Epithelial cell of prostate (primary cell): ENCODE results near the gene BRINP3.

Experiments
- DNase-seq: peaks from one replicate; pipeline ENCODE4 v3.0.0-alpha.2; 2011; ENCODE audit warnings: low read depth, low spot score
- H3K27ac ChIP-seq: fragments of 450-650 bp; 2 replicates; pipeline ENCODE4 v1.5.1; 2017; ENCODE audit warnings: mild to moderate bottlenecking

BRINP3 gene

GRCh38 chr1:190455631-190456030 lies 22.0 kb downstream of the BRINP3 start:
- H3K27ac ChIP-seq = no peak overlapping the region
- DNase-seq = no peak

GRCh38 chr1:190453550-190453949 lies 24.1 kb downstream of the BRINP3 start:
- DNase-seq = no peak

DNA sequence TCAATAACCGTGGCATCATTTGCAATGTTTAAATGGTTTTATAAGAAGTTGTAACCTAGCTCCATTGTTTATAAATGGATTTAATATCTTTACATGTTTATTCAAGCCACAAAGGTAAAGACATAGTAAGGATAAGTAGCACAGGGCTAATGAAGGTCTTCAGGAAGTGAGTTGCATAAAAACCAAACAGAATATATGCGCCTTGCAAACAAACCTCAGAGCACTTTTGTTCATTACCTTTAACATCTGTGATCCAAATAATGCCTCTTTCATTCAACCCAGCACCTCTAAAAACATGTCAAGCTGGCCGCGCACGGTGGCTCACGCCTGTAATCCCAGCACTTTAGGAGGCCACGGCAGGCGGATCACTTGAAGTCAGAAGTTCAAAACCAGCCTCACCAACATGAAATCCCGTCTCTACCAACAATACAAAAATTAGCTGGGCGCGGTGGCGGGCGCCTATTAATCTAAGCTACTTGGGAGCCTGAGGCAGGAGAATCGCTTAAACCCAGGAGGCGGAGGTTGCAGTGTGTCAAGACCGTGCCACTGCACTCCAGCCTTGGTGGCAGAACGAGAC lies 25.3 kb downstream of the BRINP3 start:
- no peak for DNase-seq

More at GRCh38 chr1:190453550-190453949, 24.1 kb downstream of the BRINP3 start:
- no peak overlapping the region for H3K27ac ChIP-seq

GRCh38 chr1:190444464-190444863 lies 33.2 kb downstream of the BRINP3 start:
- no peak for DNase-seq
- no peak overlapping the region for H3K27ac ChIP-seq

More for the DNA sequence above, 25.3 kb downstream of the BRINP3 start:
- H3K27ac ChIP-seq = no peak overlapping the region

GRCh38 chr1:190439447-190439846 lies 38.2 kb downstream of the BRINP3 start:
- H3K27ac ChIP-seq = no peak overlapping the region
- DNase-seq = no peak

GRCh38 chr1:190436615-190437014 lies 41.0 kb downstream of the BRINP3 start:
- no peak for DNase-seq
- H3K27ac ChIP-seq = no peak overlapping the region

DNA sequence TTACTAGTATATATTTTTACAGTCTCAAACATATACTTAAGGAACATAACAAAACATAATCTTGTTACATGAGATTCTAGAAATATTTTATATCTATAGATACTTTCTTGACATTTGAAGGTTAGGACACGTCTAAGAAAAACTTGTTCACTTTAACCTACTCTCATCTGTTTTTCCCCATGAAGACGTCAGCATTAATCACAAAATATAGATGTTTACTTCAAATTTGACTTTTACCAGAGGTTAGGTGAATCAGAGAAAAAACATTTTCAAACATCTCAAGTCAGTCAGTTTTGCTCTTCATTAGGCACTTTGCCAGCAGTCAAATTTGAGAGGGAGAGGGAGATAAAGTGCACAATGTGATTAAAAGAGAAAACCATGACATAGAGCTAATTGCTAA lies 47.7 kb downstream of the BRINP3 start:
- no peak for DNase-seq

DNA sequence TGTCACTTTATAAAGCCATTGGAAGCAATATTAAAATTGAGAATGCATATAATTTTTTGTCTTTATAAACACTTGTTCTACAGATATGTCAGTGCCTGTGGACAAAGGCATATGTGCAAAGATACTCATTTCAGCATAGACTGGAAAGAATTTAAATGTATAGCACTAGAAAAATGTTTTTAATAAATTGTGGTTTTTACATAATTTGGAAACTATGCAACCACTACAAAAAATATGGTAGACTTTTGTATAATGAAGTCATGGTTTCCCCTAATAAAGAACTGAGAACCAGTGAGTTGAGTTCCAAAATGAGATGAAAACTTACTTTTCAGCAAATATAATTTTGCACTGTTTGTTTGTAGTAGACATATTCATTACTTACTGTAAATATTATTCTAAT lies 48.5 kb downstream of the BRINP3 start:
- no peak for DNase-seq
- no peak overlapping the region for H3K27ac ChIP-seq

More for the DNA sequence above, 47.7 kb downstream of the BRINP3 start:
- no peak overlapping the region for H3K27ac ChIP-seq

DNA sequence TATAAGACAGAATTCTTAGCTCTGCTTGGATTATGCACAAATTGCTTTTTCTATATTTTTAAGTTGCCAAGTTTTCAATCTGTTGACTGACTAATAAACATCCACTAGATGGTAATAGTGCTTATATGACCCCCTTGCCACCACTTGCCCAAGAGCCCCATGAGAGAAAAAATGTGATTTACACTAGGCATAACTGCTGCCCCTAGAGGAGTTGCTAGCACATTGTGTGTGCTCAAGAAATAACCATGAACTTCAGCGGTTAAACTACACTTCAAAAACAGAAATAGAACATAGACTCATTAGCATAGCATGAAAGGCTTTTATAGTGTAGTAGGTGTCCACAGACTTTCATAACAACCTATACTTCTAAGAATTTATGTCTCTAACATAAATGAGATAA lies 61.4 kb downstream of the BRINP3 start:
- DNase-seq = no peak
- no peak overlapping the region for H3K27ac ChIP-seq

- no peak overlapping the region for H3K27ac ChIP-seq
- DNase-seq = no peak
Observed at GRCh38 chr1:190413142-190413541, 64.5 kb downstream of the BRINP3 start.

DNA sequence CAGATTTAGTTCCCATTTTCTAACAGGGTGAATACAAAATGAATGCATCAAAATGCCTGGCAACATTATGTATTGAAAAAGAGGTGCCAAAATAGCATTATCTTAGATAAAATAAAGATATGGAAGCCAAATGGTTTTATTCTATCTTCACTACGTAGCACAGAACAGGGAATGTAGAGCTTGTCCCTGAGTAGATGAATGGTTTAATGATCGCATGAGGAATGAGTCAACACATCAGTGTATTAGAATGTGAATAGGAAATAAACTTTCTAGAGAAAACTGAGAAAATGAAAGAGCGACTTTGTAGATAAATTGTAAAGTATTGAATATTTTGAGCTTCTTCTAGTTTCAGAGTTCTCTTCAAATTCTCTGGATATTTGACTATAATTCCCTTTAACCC lies 74.3 kb downstream of the BRINP3 start:
- DNase-seq = no peak
- H3K27ac ChIP-seq = no peak overlapping the region

DNA sequence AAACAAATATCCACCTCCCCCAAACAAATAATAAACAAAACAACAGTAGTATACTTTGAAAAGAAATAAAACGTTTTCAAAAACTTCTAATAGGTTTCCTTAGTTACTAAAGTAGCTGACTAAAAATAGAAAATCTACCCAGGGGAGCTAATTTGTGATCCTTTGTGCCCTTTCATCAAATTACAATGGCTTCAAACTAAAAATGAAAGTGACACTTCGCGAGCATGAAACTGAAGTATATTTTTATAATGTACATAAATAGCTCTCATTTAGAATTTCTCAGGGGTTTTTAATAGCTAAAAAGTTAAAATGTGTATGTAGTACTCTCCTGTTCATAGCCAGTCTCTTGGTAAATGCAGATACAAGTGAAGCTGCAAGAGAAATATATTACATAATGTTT lies 78.4 kb downstream of the BRINP3 start:
- no peak for DNase-seq
- H3K27ac ChIP-seq = no peak overlapping the region

- DNase-seq = no peak
- H3K27ac ChIP-seq = no peak overlapping the region
Observed at GRCh38 chr1:190391582-190391981, 86.1 kb downstream of the BRINP3 start.

DNA sequence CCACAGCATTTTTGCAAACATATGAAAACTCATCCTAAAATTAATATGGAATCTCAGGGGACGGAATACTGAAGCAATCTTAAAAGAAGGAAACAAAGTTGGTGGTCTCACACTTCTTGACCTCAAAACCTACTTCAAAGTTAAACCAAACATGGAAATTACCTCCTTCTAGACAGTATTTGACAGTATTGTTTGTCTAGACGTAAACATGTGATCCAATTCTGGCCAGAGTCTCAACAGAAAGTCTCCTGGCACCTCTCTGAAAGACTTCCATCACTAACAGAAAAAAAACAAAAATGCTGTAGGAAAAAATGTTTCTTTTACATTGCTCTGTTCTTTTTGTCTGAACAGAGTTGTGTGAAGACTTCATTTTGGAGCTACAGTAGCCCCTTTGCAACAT lies 99.7 kb downstream of the BRINP3 start:
- no peak for DNase-seq
- H3K27ac ChIP-seq = no peak overlapping the region

DNA sequence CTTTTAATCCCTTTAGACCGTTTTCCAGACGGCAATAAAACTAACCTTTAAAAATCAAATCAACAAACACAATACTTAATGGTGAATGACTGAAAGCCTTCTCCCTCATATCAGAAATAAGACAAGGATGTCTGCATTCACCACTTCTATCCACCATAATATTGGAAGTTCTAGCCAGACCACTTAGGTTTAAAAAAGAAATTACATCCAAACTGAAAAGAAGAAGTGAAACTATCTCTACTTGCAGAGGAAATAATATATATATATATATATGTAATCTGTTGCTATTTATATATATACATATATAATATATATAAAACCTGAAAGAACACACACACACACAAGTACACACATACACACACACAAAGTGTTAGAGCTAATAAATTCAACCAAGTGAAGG lies 100.4 kb downstream of the BRINP3 start:
- DNase-seq = no peak
- no peak overlapping the region for H3K27ac ChIP-seq

DNA sequence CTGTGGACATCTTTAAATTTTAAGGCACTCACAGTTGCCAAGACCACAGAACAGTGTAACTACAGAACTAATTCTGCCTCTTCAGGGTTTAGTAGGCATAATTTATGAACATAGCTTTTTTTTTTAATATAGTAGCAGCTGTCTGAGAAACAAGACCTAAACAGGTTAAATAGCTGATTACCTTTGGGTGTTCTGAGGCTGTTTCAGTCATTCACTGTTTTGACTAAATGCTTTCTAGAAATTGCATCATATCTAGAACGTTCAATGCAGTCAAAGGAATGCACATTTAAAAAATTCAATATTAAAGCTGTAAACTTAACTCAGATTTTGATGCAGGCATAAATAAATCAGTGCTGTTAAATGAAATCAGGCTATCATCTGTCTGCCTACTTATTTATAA lies 101.6 kb downstream of the BRINP3 start:
- no peak overlapping the region for H3K27ac ChIP-seq
- DNase-seq = no peak

DNA sequence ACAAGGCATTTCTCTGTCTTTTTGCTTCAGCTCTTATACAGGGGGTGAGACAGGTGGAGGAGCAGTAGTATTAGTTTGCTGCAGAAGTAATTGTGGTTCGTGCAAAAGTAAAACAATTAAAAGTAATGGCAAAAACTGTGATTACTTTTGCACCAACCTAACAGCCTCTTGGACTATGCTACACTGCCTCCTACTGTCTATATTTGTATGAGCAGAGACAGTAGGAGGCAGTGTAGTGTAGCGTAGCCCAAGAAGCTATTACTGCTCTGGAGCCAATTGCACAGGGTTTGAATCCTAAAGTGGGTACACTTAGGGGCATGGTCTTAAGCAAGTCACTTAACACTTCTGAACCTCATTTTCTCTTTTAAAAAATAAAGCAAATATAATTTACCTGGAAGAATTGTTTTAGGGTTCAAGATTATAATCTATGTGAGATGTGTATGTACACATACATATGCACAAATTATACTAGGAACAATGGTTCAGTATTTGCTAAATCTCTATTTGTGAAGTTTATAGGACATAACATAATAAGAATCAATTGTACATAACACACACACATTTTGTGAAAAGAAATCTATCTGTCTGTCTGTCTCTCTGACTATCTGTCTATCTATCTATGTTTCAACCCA lies 103.8 kb downstream of the BRINP3 start:
- H3K27ac ChIP-seq = no peak overlapping the region
- no peak for DNase-seq

- no peak overlapping the region for H3K27ac ChIP-seq
- no peak for DNase-seq
Observed at GRCh38 chr1:190367200-190367599, 110.5 kb downstream of the BRINP3 start.

DNA sequence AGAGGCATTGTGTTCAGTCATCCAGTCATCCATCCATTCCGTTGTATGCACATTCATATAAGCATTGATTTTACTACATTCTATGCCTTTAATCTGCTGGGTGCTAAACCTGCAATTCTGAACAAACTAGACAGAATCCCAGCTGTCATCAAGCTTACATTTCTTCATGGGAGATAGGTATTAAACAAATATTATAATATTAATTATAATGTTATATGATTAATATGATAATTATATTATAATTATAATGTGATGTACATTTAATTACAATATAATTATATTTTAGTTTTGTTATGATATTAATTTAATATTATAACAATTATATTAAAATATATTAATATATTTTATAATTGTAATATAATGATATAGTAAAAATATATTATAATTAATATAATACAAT lies 112.4 kb downstream of the BRINP3 start:
- DNase-seq = no peak
- no peak overlapping the region for H3K27ac ChIP-seq

DNA sequence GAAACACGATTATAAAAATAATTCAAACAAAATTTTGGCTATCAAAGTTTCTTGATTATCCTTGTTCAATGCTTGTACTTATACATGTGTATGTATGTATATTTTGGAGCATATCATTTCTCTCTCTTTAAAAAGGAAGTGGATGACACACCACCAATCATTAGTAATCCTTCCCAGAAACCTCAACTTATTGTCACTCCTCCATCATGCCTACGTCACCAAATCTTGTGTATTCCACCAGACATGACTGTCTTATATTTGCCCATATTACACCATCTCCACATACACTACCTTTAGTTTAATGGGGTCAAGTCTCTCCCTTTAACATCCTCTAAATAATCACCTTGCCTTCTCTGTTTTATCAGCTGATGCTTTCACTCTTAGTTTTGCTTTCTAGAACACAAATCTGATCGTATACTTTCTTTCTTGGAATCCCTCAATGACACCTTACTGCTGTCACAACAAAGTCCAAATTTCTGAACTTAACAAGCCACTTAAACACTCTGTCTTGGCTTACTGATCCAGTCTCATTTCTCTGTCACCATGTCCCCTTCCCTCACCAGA lies 124.0 kb downstream of the BRINP3 start:
- H3K27ac ChIP-seq = no peak overlapping the region
- no peak for DNase-seq

GRCh38 chr1:190344454-190344853 lies 133.2 kb downstream of the BRINP3 start:
- DNase-seq = no peak
- H3K27ac ChIP-seq = no peak overlapping the region

DNA sequence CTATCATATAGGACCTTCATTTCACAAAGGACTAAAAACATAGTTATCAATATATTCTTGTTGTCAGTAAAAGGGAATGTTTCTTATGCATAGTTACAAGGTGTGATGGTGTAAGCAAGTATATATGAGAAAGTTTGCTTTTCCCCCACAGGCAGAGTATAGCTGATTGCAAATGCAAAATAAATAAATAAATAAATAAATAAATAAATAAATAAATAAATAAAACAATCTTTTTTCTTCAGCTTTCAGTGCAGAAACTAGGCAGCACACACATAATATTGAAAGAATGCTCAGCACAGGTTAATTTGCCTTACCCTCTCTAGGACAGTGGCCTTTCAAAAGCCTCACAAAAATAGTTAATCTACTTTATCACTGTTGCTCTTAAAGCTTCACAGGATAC lies 138.8 kb downstream of the BRINP3 start:
- DNase-seq = no peak
- no peak overlapping the region for H3K27ac ChIP-seq
